MM.1S (cell line): Measurements from ENCODE around the gene IER3IP1.

ENCODE experiments used
- EZH2 ChIP-seq: fragments of 300-600 bp; sonication (generic); optimal IDR thresholded peaks from 2 replicates; pipeline ENCODE3; 2017; ENCODE audit warnings: low read depth, mild to moderate bottlenecking, antibody characterized with exemption, low read length, mixed read lengths
- TF ChIP-seq, protein P1 (sequence below): fragments of 300-600 bp; sonication (generic); IDR thresholded peaks from 2 replicates; pipeline ENCODE4 v1.5.1; 2016; ENCODE audit warnings: antibody characterized with exemption, low read length, mixed read lengths

DNA sequence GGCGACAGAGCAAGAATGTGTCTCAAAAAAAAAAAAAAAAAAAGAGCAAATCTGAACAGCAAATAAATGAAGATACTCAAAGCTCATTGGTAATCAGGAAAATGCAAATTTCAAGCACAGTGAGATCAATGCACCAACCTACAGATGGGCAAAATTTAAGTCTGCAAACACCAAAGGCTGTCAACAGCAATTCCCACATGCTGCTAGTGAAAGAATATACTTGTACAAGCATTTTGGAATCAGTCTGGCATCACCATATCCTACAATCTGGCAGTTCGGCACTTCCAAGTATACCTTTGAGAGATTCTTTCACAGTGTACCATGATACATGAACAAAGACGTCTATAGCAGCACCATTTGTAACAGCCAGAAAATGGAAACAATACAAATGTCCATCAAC, 30.0 kb downstream of the IER3IP1 start:
- TF ChIP-seq, protein P1, sequence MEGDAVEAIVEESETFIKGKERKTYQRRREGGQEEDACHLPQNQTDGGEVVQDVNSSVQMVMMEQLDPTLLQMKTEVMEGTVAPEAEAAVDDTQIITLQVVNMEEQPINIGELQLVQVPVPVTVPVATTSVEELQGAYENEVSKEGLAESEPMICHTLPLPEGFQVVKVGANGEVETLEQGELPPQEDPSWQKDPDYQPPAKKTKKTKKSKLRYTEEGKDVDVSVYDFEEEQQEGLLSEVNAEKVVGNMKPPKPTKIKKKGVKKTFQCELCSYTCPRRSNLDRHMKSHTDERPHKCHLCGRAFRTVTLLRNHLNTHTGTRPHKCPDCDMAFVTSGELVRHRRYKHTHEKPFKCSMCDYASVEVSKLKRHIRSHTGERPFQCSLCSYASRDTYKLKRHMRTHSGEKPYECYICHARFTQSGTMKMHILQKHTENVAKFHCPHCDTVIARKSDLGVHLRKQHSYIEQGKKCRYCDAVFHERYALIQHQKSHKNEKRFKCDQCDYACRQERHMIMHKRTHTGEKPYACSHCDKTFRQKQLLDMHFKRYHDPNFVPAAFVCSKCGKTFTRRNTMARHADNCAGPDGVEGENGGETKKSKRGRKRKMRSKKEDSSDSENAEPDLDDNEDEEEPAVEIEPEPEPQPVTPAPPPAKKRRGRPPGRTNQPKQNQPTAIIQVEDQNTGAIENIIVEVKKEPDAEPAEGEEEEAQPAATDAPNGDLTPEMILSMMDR, result no peak
- TF ChIP-seq EZH2, result no peak
